Fibroblast of skin of right quadriceps (primary cell): ENCODE measurements around the gene SPG7.
"Not testable (repeated sequence)": the region's sequence is repeated elsewhere in the genome, so short reads cannot be mapped to it uniquely, and the experiment has no call there.

Experiments
- DNase-seq: peaks from one replicate; pipeline ENCODE4 v3.0.0-alpha.2; 2013

Gene SPG7

DNA sequence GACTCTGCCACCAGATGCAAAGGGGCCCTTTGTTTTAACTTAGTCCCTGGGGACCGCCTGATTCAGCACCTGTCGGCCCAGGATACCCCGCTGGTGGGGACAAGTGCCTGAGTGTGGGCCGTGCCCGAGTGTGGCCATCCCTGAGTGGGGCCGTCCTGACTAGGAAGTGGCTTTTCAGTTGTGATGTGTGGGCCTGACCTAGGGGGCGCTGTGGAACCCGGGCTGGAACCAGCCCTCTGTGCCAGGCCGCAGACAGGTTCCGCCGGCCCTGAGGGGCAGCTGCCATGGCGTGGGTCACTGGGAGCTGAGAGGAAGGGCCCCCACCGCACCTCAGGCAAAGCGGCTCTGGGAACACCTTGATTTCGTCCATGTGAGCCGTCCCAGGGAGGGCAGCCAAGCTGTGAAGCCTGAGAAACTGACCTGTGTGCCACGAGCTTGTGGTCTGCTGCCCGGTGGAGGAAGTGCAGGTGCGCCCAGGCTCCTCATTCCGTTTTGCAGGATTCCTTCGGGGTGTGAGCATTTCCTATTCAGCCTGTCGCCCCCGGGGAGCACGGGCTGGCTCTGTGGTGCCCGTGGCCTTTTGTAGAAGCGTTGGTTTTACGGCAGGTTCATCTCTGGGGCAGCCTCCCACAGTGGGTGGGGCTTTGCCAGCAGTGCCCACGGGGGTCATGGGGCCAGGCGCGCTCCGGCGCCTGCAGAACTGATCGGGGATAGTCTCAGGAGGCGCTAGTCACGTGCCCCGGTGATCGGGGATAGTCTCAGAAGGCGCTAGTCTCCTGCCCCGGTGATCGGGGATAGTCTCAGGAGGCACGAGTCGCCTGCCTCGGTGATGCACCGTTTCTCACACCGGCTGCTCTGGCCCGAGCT lies 57.5 kb downstream of the SPG7 start:
- DNase-seq = peak; percentile 25

DNA sequence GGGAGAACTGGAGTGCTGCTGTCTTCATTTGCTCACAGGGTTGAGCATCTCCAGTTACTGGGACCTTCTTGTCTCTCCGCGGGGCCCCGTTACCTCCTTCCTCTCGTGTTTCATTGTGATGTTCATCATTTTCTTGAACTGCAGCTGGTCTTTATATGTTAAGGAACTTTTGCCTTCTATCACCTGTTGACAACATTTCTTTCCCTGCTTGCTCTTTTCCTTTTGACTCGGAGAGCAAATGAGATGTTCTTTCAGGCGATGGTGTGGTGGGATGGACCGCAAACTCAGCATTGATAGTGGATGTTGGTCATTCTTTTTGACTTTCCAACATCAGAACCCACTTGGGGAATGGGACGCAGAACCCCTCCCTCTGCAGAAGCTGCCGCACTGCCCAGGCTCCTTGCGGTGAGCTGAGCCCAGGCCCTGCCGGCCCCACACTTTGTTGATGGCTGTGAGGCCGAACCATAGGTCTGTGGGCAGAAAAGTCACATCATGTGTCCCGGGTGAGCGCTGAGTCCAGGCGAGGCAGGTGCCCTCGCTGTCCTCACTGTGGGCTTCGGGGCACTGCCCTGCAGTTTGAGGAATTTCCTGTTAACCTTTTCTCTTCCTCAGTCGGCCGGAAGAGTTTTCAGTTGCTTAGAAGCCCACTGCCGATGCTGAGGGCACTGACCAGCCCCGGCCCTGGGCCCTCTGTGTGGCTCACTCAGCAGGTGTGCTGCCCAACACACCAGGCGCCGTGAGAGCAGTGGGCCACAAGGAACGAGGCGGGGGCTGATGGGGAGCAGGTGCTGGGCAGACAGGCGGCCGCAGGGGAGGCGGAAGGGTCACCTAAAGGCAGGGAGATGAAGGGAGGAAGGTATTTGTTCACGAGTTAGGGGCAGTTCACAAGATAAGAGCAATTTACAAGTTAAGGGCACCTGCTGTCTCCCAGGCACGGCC lies 59.7 kb downstream of the SPG7 start:
- DNase-seq = no peak

DNA sequence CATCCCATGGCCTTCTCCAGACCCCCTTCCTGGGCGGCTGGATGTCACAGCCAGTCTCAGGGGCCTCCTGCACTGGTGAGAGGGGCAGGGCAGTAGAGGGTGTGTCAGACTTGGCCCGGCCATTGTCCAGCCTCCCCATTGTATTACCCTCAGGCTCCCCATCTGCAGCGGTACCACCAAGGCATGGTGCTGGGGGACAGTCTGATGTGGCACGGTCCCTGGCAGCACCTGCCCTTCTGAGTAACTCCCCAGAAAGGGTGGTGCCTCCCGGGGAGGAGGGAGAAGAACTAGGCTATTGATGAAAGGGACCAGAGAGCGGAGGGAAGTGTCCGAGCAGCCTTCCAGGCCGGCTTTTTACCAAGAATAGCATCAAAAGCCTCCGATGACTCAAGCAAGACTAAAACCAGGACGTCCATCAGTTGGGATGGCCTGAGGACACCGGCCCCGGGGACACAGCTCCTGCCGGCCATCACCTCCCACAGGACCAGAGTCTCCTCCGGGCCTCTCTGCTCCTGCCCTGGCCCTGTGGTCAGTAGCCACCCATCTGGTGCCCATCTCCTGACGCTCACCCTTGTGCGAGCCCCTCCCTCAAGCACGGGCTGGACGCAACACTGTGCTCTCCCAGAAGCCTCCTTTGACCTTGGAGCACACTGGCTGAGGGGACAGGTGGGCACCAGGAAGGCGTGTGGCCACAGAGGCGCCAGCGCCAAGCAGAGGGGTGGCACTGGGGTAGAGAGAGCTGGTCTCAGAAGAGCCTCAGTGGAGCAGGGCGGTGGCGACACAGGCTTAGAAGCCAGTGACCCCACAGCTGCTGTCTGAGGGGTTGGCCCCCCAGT lies 61.5 kb downstream of the SPG7 start:
- DNase-seq = no peak

DNA sequence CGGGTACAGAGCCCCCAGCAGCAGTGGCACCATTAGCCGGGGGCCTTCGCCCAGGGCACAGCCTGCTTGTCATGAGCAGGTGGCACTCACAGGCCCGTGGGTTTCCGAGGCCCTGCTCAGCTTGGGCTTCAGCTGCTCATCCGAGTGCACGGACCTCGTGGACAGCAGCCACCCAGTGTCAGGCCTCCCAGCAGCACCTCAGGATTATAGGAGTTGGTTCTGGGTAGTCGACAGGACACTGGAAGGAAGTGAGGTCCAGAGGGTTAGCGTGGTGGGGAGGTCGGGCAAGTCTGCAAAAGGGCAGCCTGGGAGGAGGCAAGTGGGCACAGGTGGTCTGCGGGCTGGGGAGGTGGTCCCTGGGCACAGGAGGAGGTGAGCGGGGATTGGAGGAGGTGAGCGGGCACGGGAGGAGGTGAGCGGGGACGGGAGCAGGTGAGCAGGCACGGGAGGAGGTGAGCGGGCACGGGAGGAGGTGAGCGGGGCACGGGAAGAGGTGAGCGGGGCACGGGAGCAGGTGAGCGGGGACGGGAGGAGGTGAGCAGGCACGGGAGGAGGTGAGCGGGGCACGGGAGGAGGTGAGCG lies 62.2 kb downstream of the SPG7 start:
- no peak for DNase-seq

DNA sequence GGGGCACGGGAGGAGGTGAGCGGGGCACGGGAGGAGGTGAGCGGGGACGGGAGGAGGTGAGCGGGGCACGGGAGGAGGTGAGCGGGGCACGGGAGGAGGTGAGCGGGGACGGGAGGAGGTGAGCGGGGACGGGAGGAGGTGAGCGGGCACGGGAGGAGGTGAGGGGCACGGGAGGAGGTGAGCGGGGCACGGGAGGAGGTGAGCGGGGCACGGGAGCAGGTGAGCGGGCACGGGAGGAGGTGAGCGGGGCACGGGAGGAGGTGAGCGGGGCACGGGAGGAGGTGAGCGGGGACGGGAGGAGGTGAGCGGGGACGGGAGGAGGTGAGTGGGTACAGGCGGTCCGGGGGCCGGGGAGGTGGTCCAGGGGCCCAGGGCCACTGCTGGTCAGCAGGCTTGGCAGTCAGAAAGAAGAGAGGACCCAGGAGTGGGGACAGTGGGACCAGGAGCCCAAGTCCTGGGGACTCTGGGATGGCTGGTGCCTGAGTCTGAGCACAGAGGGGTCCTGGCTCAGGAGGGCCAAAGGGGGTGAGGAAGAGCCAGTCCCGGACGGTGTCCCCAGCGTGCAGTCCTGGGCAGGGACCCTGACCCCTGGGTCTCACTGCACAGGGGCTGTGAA lies 62.9 kb downstream of the SPG7 start:
- DNase-seq = not testable (repeated sequence)

DNA sequence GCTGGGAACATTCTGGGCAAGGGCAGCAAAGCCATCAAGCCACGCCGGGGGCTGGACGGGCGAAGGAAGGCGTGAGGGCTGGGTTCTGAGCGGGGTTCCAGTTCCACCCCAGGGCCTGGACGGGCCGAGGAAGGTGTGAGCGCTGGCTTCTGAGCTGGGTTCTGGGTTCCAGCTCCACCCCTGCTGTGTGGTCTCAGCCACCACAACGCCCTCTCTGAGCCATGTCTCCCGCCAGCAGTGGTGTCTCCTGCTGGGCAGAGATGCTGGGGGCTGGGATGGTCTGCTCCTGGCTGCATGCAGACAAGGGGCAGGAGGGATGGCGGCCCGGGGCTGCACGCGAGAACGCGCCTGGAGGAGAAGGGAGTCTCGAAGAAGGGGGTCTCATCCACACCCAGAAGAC lies 63.4 kb downstream of the SPG7 start:
- no peak for DNase-seq

DNA sequence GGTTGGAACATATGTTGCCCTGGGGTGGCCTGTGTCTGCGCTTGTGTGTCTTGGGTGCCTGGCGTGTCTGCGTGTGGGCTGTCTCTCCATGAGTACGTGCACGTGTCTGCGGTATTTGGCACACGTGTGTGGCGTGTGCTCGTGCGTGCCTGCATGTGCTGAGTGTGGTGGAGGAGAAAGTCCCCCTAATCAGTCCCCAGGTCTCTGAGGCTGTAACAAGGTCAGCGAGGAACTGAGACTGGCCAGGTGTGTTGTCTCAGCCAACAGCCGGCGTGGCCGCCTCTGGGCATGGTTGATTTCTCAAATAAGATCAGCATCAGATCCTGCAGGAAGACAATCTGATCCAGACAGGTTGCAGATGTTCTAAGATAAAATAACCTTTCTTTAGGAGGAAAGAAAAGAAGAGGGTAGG lies 63.9 kb downstream of the SPG7 start:
- no peak for DNase-seq

DNA sequence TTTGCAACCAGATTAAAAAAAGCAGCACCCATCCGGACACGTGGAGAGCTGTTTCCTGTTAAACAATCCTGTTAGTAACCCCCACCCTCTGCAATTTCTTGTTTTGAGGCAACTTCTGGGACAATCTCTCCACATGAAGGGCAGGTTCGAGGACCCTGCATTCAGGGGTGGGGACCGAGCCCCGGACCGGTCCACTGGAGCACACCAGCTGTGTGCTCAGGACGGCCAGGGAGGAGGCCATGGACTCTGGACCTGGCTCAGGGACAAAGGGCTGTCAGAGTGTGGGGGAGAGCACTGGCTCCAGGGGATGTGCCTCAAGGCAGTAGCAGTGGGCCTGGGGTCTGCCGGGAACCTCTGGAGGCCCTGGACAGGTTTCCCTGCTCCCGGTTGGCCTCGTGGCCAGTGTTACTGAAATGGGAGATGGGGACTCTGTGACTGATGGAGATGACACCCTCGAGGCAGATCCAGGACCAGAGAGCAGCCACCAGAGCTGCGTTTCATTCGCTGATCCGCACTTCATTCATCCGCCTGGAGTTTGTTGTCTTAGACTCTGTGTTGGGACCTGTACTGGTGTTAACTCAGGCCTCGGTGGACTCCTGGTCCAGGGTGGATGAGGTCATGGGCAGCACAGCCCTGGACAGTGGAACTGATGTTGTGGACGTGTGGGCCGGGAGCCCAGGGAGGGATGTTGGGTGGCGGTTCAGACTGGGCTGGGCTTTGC lies 64.4 kb downstream of the SPG7 start:
- no peak for DNase-seq

DNA sequence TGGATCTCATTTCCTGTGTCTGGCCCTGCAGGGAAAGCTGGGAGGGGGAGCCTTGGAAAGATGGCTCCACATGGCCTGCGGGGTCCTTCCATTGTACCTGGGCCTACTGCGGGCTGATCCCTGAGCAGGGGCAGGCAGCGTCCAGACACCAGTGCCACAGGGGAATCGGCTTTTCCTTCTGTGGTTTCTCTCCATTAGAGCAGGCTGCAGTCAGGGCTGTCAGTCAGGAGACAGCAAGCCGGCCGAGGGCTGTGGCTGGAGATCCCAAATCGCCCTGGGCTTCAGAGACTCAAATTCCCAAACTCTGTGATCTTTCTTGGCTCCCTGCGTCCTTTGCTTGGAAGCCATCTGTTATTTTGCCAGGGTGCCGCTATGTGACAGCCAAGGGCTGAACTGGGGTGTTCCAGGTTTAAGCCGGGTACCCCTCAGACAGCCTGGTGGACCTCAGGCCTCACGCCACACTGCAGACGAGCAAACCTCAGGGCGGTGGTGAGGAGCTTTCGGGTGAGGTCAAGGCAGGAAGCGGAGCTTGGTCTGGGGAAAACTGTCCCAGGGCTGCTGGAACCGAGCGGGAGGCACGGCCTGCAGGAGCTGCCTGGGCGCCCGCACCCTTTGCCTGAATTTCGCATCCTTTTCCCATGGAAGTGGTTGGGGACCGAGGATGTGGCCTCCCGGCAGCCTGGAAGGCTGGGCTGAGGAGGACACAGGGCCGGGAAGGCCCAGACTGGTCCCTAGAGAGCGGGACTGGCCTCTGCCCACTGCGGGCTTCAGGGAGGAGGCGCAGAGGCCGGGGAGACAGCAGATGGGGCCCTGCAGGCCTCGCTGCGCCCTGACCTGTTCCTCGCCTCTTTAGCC lies 65.8 kb downstream of the SPG7 start:
- DNase-seq = no peak

DNA sequence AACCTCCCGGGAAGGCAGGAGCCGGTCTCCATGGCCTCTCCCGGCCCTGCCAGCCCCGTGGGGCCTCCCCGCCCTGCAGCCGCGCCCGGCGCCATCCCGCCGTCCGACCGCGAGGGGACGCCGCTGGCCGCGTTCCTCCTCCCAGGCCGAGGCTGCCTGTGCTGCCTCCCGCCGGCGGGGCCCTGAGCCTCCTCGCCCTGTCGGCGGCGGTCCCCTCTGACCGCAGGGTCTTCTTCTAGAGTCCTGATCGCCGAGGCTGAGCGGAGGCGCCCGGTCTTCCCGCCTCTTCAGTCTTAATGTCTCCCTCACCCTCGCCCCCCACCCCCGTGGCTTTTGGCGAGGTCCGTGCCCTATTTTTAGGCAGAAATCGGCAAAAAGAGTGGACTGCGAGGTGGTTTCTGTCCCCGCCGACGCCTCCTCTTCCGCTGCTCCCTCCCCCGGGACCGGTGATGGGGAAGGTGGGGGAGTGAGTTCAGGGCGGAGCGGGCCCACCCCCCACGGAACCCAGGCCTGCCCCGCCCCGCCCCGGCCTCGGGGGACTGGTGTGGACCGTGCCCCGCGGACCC lies 66.6 kb downstream of the SPG7 start:
- DNase-seq = peak; percentile 67

DNA sequence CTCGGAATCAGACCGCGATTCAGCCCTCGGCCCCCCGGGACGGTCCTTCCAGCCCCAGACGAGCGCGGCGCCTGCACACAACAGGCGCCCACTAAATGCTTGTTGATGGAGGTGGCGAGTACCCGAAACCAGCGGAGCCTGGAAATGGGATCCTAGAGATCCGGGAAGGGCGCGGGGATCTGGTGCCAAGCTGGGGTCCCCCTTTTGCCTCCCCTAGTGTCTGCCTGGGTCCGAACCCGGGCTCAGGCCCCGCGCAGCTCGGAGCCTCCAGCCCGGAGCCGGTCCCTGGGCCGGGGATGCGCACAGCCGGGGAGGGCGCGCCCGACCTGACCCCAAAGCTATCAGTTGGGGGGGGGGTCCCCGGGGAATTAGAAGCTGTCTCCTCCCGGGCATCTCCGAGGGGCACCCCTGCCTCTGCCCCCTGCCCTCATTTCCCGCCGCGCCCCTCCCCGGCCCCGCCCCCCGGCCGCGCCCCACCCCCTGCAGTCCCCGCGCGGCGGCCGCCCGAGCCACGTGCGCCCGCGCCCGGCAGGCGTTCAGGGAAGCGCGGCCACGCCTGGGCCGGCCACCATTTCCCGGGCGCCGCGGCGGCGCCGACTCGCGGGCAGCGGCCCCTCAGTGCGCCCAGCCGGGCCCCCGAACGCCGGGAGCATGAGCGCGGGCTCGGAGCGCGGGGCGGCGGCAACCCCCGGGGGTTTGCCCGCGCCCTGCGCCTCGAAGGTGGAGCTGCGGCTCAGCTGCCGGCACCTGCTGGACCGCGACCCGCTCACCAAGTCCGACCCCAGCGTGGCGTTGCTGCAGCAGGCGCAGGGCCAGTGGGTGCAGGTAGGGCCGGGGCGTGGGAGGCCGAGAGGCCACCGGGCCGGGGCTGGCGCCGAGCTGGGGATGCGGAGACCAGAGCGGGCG lies 67.3 kb downstream of the SPG7 start, which contains the start of gene CPNE7:
CPNE7 (plus strand) TSS at position 512 of the 906 bp plus-strand sequence; CDS start at position 652, 140 bp downstream.
- DNase-seq = no peak

DNA sequence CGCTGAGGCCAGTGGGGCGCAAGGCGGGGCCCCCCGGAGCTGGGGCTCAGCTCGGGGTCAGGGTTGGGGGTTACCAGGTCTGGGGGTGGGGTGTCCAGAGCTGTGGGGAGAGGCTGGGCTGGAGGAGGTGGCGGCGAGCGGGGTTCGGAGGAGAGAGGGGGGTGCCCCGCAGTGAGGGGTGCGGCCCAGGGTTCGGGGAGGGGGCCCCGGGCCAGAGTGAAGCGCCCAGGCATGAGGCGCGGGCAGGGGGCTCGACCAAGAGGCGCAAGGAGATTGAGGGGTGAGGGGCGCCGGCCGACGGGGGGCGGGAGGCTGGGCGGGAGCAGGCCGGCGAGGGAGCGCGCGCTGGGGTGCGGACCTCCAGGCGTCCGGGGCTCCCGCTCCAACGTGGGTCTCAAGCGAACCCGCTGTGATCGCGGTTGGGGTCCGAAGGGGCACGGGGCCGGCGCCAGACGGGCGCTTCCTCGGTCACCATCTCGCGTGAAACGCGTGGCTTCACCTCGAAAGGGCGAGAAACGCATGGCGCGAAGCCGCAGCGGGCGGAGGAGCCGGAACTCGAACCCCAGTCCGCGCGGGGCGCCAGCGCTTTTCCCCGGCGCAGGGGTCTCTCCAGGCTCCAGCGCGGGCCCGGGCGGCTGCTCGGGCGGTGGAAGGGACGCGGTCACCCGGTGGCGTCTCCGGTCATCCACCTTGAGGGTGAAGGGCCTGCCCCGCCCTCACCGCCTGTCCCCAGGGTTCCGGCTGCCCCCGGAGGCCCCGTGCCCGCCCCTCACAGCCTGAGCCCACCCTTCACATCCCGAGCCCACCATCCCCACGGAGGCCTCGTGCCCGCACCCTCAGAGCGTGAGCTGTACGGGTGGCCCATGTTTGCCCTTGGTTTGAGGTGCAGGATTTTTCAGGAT lies 68.2 kb downstream of the SPG7 start:
- DNase-seq = no peak

DNA sequence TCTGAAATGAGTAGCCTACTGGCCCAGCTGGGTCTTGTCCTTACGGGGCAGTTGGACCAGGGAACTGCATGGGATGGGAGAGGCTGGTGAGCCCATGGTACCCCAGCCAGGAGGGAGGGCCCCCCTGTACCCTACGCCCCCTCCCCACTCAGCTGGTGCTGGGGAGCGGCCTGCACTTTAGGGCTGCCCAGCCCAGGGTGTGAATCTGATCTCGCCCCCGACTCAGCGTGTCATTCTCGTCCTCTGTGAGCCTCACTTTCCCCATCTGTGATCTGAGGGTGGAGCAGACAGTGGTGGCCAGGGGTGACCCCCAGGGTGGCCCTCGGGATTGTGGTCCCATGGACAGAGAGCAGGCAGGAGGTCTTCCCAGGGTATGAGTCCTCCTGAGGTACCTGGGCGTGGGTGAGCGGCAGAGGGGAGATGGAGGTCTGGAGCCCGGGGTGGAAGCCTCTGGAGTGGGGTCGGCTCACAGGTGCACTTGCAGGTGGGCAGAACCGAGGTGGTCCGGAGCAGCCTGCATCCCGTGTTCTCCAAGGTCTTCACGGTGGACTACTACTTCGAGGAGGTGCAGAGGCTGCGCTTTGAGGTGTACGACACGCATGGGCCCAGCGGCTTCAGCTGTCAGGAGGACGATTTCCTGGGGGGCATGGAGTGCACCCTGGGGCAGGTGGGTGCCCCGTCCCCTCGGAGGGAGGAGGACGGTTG lies 69.0 kb downstream of the SPG7 start:
- no peak for DNase-seq

DNA sequence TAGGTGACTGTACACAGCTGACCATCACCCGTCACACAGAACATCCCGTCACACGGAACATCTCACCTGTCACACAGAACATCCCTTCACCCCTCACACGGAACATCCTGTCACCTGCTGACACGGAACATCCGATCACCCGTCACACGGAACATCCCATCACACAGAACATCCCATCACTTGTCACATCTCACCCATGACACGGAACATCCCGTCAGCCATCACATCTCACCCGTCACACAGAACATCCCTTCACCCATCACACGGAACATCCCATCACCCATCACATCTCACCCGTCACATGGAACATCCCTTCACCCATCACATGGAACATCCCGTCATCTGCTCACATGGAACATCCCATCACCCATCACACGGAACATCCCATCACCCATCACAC lies 71.1 kb downstream of the SPG7 start:
- DNase-seq = no peak

DNA sequence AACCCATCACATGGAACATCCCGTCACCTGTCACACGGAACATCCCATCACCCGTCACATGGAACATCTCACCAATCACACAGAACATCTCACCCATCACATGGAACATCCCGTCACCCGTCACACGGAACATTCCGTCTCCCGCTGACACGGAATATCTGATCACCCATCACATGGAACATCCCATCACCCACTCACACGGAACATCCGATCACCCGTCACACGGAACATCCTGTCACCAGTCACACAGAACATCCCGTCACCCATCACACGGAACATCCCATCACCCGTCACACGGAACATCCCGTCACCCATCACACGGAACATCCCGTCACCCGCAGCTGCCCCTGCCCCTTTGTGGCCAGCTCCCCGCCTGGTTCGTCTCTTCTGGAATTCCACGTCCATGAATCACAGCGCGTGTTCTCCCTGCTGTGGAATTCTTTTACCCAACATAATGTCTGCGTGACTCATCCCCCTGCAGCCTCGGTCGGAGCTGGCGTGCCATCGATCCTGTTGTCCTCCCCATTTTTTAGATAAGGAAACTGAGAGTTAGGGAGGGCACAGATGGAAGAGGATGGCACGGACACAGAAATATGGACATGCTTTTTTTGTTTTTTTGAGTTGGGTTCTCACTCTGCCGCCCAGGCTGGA lies 73.0 kb downstream of the SPG7 start:
- DNase-seq = peak; percentile 97

DNA sequence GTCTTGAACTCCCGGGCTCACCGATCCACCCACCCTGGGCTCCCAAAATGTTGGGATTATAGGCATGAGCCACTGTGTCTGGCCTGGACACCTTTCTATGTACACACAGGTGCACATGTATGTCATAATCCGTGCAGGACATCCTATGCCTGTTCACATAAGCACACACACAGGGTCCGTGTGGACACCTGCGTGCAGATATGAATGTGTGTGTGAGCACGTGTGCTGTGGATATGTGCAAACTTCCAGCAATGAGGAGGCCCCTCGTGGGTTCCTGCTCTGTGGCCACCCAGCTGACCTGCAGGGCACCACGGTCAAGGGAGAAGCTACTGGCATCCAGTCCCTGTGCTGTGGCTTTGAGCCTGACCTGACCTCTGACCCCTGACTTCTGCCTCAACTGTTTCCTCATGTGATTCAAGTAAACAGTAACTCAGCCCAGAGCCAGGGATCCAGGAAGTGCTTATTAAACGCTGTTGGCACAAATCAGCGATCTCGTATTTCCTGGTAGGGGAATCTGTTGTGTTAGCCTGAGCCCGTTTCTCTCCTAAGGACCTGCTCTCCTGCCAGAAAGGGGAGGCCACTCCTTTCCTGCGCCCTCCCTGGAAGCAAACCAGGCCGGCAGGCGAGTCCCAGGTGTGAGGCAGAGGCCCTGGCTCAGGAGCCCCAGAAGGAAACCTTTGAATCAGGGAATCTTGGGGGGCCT lies 73.8 kb downstream of the SPG7 start:
- peak; percentile 55 for DNase-seq
